Stomach (tissue), 9 donors: ENCODE measurements around the gene CCNB3. TPM values are rescaled to one million over a fixed set of nuclear protein-coding genes. Genes with fewer than 3 reads are reported as not detected.

Source experiments
- DNase-seq, 2 donors: peaks; one replicate each; pipeline versions ENCODE4 v3.0.0 to v3.0.0-alpha.2; 2013 to 2019
- H3K27ac ChIP-seq, 5 donors: fragments of 200-600 bp in 4 of 5; sonication (generic) in 4 of 5; one replicate each; pipeline ENCODE4 v1.5.1; 2013 to 2019; ENCODE audit warnings: mild to moderate bottlenecking in 1 of 5, moderate library complexity in 1 of 5
- H3K27me3 ChIP-seq, 3 donors: fragments of 200-600 bp; sonication (generic); one replicate each; pipeline ENCODE4 v1.5.1; 2017 to 2019; ENCODE audit warnings: mixed run types in 1 of 3
- H3K36me3 ChIP-seq, 4 donors: fragments of 200-600 bp; sonication (generic); 1 replicate in 3 of 4; 2 replicates in 1 of 4; pipeline ENCODE4 v1.5.1; 2016 to 2019
- H3K4me1 ChIP-seq, 4 donors: fragments of 200-600 bp; sonication (generic); one replicate each; pipeline ENCODE4 v1.5.1; 2016 to 2019
- H3K4me3 ChIP-seq, 4 donors: fragments of 200-600 bp; sonication (generic) in 3 of 4; one replicate each; pipeline ENCODE4 v1.5.1; 2016 to 2019; ENCODE audit warnings: mild to moderate bottlenecking in 1 of 4
- H3K9me3 ChIP-seq, 4 donors: fragments of 200-600 bp; sonication (generic); one replicate each; pipeline ENCODE4 v1.5.1; 2016 to 2019
- CTCF ChIP-seq, 7 experiments: fragments of 450-650 bp in 4 of 7; fragments of 200-600 bp in 3 of 7; sonication (generic) in 3 of 7; IDR thresholded peaks; one replicate each; pipeline ENCODE4 v1.5.1; 2016 to 2019; ENCODE audit warnings: antibody characterized with exemption in 7 of 7, control low read depth in 2 of 7, mild to moderate bottlenecking in 1 of 7
- EP300 ChIP-seq: sonication (generic); formaldehyde crosslinking; IDR thresholded peaks from one replicate; pipeline ENCODE4 v1.6.1; 2017; ENCODE audit warnings: antibody characterized with exemption
- POLR2A ChIP-seq, 4 donors: fragments of 450-650 bp; IDR thresholded peaks; one replicate each; pipeline ENCODE4 v1.6.1; 2016; ENCODE audit warnings: antibody characterized with exemption in 4 of 4, control low read depth in 2 of 4, mild to moderate bottlenecking in 1 of 4, moderate library complexity in 1 of 4
- POLR2AphosphoS5 ChIP-seq, 3 donors: sonication (generic); formaldehyde crosslinking; IDR thresholded peaks; one replicate each; pipeline ENCODE4 v1.6.1; 2016; ENCODE audit warnings: antibody characterized with exemption in 3 of 3
- WGBS, 5 donors: extraction: QIAGEN DNeasy Blood & Tissue Kit in 3 of 5; methylation state at CpG; one replicate each; pipeline versions ENCODE4 v1.1.5 to v1.1.7; 2013 to 2018; 5-methylcytosine and 5-hydroxymethylcytosine counted together
- intact Hi-C: fragments of 100-400 bp; cut with DNase I; formaldehyde crosslinking; loops from one replicate; pipeline ENCODE4 v1.15.1; 2023; ENCODE audit warnings: low total_unique reads
- polyA plus RNA-seq, 3 donors: library from polyadenylated mRNA; stranded (reverse); fragments of 200-250 nt; gene quantifications; one replicate each; pipeline ENCODE4 v1.2.3, GENCODE V29; 2013
- total RNA-seq, 5 donors: library from RNA; depleted of rRNA; stranded (reverse); fragments of >200 nt; gene quantifications; one replicate each; pipeline versions ENCODE4 v1.1.0 to v1.2.3, GENCODE V29; 2014 to 2016
- donor health status: healthy with polysubstance abuse.
- donor health status: Bipolar disorder and iron deficiency.
- donor health status: healthy.

CCNB3 gene
- total and polyA plus RNA-seq, 8 donors, result 0.12 to 0.37 (median 0.18) TPM; not detected in 3

- H3K36me3 ChIP-seq, result no peaks in the 10 kb centered on the region
- H3K9me3 ChIP-seq, result no peaks in the 10 kb centered on the region
- H3K4me1 ChIP-seq, result no peaks in the 10 kb centered on the region
- intact Hi-C loops, result no loop called here
- no peak for DNase-seq
- no peak overlapping the region for H3K4me3 ChIP-seq
- H3K27ac ChIP-seq, result no peak overlapping the region
- WGBS, 5 donors, result 59 to 79% (median 72%) methylated on average over 4 of the region's 4 CpGs
- no peak for TF ChIP-seq POLR2AphosphoS5 (IDR thresholded peaks at IDR 0.05)
- no peak for TF ChIP-seq EP300
- TF ChIP-seq CTCF (IDR thresholded peaks at IDR 0.05), result no peak
- TF ChIP-seq POLR2A (IDR thresholded peaks at IDR 0.05), result no peak
- peaks cover 0 to 4% (median 0%) of the 10 kb centered on the region in 3 donors for H3K27me3 ChIP-seq
Measured at GRCh38 chrX:50372966-50373365, 168.4 kb downstream of the CCNB3 start.

- intact Hi-C loops, result no loop called here
- Histone ChIP-seq H3K27ac (no peak overlapping the region), H3K4me3 (no peak overlapping the region), H3K9me3 (no peaks in the 10 kb centered on the region), H3K4me1 (no peaks in the 10 kb centered on the region), H3K36me3 (no peaks in the 10 kb centered on the region), H3K27me3 (peaks cover 0 to 4% (median 0%) of the 10 kb centered on the region in 3 donors)
- 74 to 83% (median 79%) methylated on average over 9 of the region's 9 CpGs for WGBS, 5 donors
- no peak for DNase-seq
- no peak for TF ChIP-seq POLR2AphosphoS5 (IDR thresholded peaks at IDR 0.05)
Measured at GRCh38 chrX:50375481-50376267, 171.1 kb downstream of the CCNB3 start.

- H3K27ac ChIP-seq, result no peak overlapping the region
- no peak overlapping the region for H3K4me3 ChIP-seq
- H3K4me1 ChIP-seq, result no peaks in the 10 kb centered on the region
- H3K27me3 ChIP-seq, result no peaks in the 10 kb centered on the region
- WGBS, 5 donors, result 64 to 78% (median 65%) methylated on average over 5 of the region's 5 CpGs
- no peaks in the 10 kb centered on the region for H3K36me3 ChIP-seq
- DNase-seq, result no peak
- intact Hi-C loops, result no loop called here
- TF ChIP-seq EP300 (no peak), POLR2AphosphoS5 (IDR thresholded peaks at IDR 0.05) (no peak), CTCF (IDR thresholded peaks at IDR 0.05) (no peak), POLR2A (IDR thresholded peaks at IDR 0.05) (no peak)
- H3K9me3 ChIP-seq, result no peaks in the 10 kb centered on the region
Measured at GRCh38 chrX:50381729-50382415, 177.3 kb downstream of the CCNB3 start.

- Histone ChIP-seq H3K9me3 (no peaks in the 10 kb centered on the region), H3K4me3 (no peak overlapping the region), H3K4me1 (no peaks in the 10 kb centered on the region), H3K27ac (no peak overlapping the region), H3K36me3 (no peaks in the 10 kb centered on the region), H3K27me3 (peaks cover 0 to 4% (median 0%) of the 10 kb centered on the region in 3 donors)
- intact Hi-C loops, result no loop called here
- TF ChIP-seq POLR2A (IDR thresholded peaks at IDR 0.05) (no peak), POLR2AphosphoS5 (IDR thresholded peaks at IDR 0.05) (no peak), CTCF (IDR thresholded peaks at IDR 0.05) (no peak), EP300 (no peak)
- WGBS, 5 donors, result 70 to 84% (median 78%) methylated on average over 2 of the region's 2 CpGs
- no peak for DNase-seq
Measured at GRCh38 chrX:50386520-50386919, 182.0 kb downstream of the CCNB3 start.
